CD4-positive, alpha-beta T cell (primary cell): ENCODE data around the gene TUBB3. TPM values are rescaled to one million over a fixed set of nuclear protein-coding genes. Genes with fewer than 3 reads are reported as not detected.
"Not testable (repeated sequence)": the region's sequence is repeated elsewhere in the genome, so short reads cannot be mapped to it uniquely, and the experiment has no call there.

Experiments
- ATAC-seq: fragments of 200-7000 bp; cut with Tn5 transposase; one replicate; pipeline ENCODE4 v1.10.0; 2022; ENCODE audit warnings: mild to moderate bottlenecking; ENCODE audit not compliant: poor library complexity
- CTCF ChIA-PET: fragments of 350-600 bp; sonication (Branson Sonifier 250); formaldehyde crosslinking; loops from one replicate; lab custom pipeline; 2021; ENCODE audit warnings: antibody characterized with exemption, inconsistent platforms; lab: Charles Lee
- POLR2A ChIA-PET: fragments of 350-600 bp; sonication (Branson Sonifier 250); formaldehyde crosslinking; loops from one replicate; lab custom pipeline; 2021; ENCODE audit warnings: antibody characterized with exemption, inconsistent platforms; lab: Charles Lee
- DNase-seq, 14 experiments: peaks; one replicate each; pipeline ENCODE4 v3.0.0-alpha.2; 2013 to 2020; ENCODE audit warnings: mixed read lengths in 2 of 14
- H3K27ac ChIP-seq, 2 donors: one replicate each; pipeline versions ENCODE4 v1.5.1 to v1.7.0; 2013; ENCODE audit warnings: low read length in 2 of 2, low read depth in 1 of 2, mild to moderate bottlenecking in 1 of 2
- H3K27me3 ChIP-seq, 2 experiments: 1 replicate in 1 of 2; 2 replicates in 1 of 2; pipeline versions ENCODE4 v1.6.1 to v1.7.0; 2013; ENCODE audit warnings: low read length in 2 of 2, control low read depth in 1 of 2, mild to moderate bottlenecking in 1 of 2, moderate library complexity in 1 of 2; ENCODE audit not compliant: insufficient read depth in 2 of 2, control insufficient read depth in 1 of 2
- H3K36me3 ChIP-seq: one replicate; pipeline ENCODE4 v1.6.1; 2013; ENCODE audit warnings: low read length, control low read depth; ENCODE audit not compliant: insufficient read depth
- H3K4me1 ChIP-seq: one replicate; pipeline ENCODE4 v1.6.1; 2013; ENCODE audit warnings: low read length, control low read depth; ENCODE audit not compliant: insufficient read depth
- H3K4me3 ChIP-seq: one replicate; pipeline ENCODE4 v1.5.1; 2013; ENCODE audit warnings: mild to moderate bottlenecking, low read length, moderate library complexity
- H3K9me3 ChIP-seq, 2 experiments: 1 replicate in 1 of 2; 2 replicates in 1 of 2; pipeline versions ENCODE4 v1.6.1 to v1.7.0; 2013; ENCODE audit warnings: low read length in 2 of 2, mild to moderate bottlenecking in 2 of 2, control low read depth in 1 of 2, moderate library complexity in 1 of 2; ENCODE audit not compliant: control insufficient read depth in 1 of 2, insufficient read depth in 1 of 2
- H3K27ac Mint-ChIP-seq: one replicate; pipeline ENCODE4 v1.8.0; 2020; ENCODE audit warnings: mixed read lengths
- H3K27me3 Mint-ChIP-seq: one replicate; pipeline ENCODE4 v1.8.0; 2021; ENCODE audit warnings: mixed read lengths
- H3K36me3 Mint-ChIP-seq: one replicate; pipeline ENCODE4 v1.8.0; 2021; ENCODE audit warnings: low read depth, mixed read lengths
- H3K4me1 Mint-ChIP-seq: one replicate; pipeline ENCODE4 v1.8.0; 2021; ENCODE audit warnings: low read depth, mixed read lengths
- H3K4me3 Mint-ChIP-seq: one replicate; pipeline ENCODE4 v1.8.0; 2020; ENCODE audit warnings: mild to moderate bottlenecking, mixed read lengths
- H3K9me3 Mint-ChIP-seq: one replicate; pipeline ENCODE4 v1.8.0; 2020; ENCODE audit warnings: mixed read lengths
- CTCF ChIP-seq: fragments of 200-600 bp; IDR thresholded peaks from one replicate; pipeline ENCODE4 v1.8.0; 2022; ENCODE audit warnings: antibody characterized with exemption, mild to moderate bottlenecking
- intact Hi-C, 2 experiments: fragments of 100-400 bp; cut with DNase I in 1 of 2; cut with micrococcal nuclease in 1 of 2; formaldehyde crosslinking; loops; one replicate each; pipeline versions ENCODE4 v1.15.1 to v1.9.0; 2023 to 2025; cut with DNase I, micrococcal nuclease
- polyA plus RNA-seq, 2 donors: library from polyadenylated mRNA; unstranded; fragments of 120-200 nt; gene quantifications; one replicate each; pipeline ENCODE4 v1.2.1, GENCODE V29; 2013
- total RNA-seq, 174 experiments: library from RNA in 2 of 174; stranded (reverse) in 2 of 174; gene quantifications; one replicate each; pipeline ENCODE4 v1.2.3 and lab custom pipeline; 2021 to 2026

The TUBB3 gene
- under 1 TPM; 0.78 to 0.88 TPM for total RNA-seq
- polyA plus RNA-seq (2013, experiment 1 of 2) = 0.10 TPM
- polyA plus RNA-seq (2013, experiment 2 of 2) = 0.57 TPM
- total RNA-seq (lab: John Stamatoyannopoulos, UW) = 0 to 0.80 (median 0.08) reads per million in 172 experiments

DNA sequence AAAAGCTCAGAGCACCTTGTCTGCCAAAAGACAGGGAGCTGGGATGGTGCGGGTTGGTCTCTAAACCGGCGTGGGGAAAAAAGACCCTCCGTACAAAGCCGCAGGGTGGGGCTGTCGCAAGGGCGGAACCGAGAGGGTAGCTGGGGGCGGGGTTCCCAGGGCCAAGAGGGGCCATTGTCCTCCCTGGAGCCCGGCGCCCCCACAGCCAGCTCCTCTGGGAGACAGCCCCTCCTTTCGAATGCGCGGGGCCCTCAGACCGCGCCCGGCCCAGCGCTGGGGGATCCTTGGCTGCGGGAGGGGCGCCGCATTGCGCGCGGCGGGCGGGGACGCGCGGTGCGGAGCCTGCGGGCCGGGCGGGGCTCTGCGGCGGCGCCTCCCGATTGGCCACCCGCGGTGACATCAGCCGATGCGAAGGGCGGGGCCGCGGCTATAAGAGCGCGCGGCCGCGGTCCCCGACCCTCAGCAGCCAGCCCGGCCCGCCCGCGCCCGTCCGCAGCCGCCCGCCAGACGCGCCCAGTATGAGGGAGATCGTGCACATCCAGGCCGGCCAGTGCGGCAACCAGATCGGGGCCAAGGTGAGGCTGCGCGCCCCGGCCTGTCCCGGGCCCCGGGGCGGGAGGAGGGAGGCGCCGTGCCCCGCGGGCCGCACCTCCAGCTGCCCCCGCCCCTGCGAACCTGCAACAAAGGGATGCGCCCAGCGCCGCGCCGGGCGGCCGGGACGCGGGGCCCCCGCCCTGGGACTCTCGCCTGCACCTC lies at the start of gene TUBB3:
TUBB3 (plus strand) TSS at position 459 of the 756 bp plus-strand sequence; CDS start at position 519, 60 bp downstream.
- peaks cover 55 to 66% of the 10 kb centered on the region in 2 experiments for H3K27me3 ChIP-seq
- peaks cover 44% of the 10 kb centered on the region for H3K4me1 Mint-ChIP-seq
- H3K36me3 Mint-ChIP-seq = no peaks in the 10 kb centered on the region

GRCh38 chr16:89873972-89874689 lies 49.0 kb upstream of the TUBB3 start:
- POLR2A ChIA-PET = interaction anchor here (0.6 to 4.8 kb wide), 28 partner anchors 12 to 1071 kb away, joined by 3 to 104 read pairs (median 5); partner anchors contain the start of genes CDK10, CHMP1A, FANCA and SPATA2L
- no peaks in the 10 kb centered on the region for H3K27me3 ChIP-seq
- peak overlapping the region; percentile 98 for H3K4me3 ChIP-seq
- Mint-ChIP-seq H3K4me1 (peaks cover 14% of the 10 kb centered on the region), H3K27ac (peak overlapping the region; percentile 79), H3K9me3 (peaks cover 2% of the 10 kb centered on the region), H3K27me3 (no peaks in the 10 kb centered on the region), H3K36me3 (peaks cover 44% of the 10 kb centered on the region), H3K4me3 (peak overlapping the region; percentile 87)
- peaks cover 0 to 16% of the 10 kb centered on the region in 2 experiments for H3K9me3 ChIP-seq
- CTCF ChIA-PET = interaction anchor here (0.6 to 5.8 kb wide), 3 partner anchors 13 to 174 kb away, joined by 4 to 38 read pairs (median 13); no protein-coding TSS in a partner anchor
- DNase-seq = peak; percentile 88 to 98 (median 95)
- peaks cover 23% of the 10 kb centered on the region for H3K4me1 ChIP-seq
- intact Hi-C loops = loop anchor here (1.0 to 5.0 kb wide), 6 partner anchors 57 to 627 kb away; partner anchors contain the start of genes SPATA2L (in 2 of the 2), ANKRD11 (in 1 of the 2), DBNDD1 (in 1 of the 2) and FANCA (in 1 of the 2)
- peaks cover 33% of the 10 kb centered on the region for H3K36me3 ChIP-seq
- H3K27ac ChIP-seq = peak overlapping the region; percentile 99 to 100
- TF ChIP-seq CTCF = no peak
- peak; percentile 78 for ATAC-seq

More for the DNA sequence above, at the start of gene TUBB3:
- DNase-seq (peak in 4 of 14 experiments; percentile 26 to 68 (median 49)), ATAC-seq (no peak)
- Histone ChIP-seq H3K27ac (no peak within 1 kb of the TSS), H3K36me3 (no peaks in the 10 kb centered on the region), H3K4me3 (peak within 1 kb of the TSS; percentile 29), H3K9me3 (peaks cover 0 to 34% of the 10 kb centered on the region in 2 experiments), H3K4me1 (peaks cover 82% of the 10 kb centered on the region)
- Mint-ChIP-seq H3K9me3 (no peaks in the 10 kb centered on the region), H3K4me3 (peak within 1 kb of the TSS; percentile 34), H3K27ac (no peak within 1 kb of the TSS), H3K27me3 (peaks cover 26% of the 10 kb centered on the region)
- ChIA-PET CTCF (interaction anchor here (0.6 to 1.6 kb wide), 2 partner anchors 11 to 13 kb away, joined by 3 to 8 read pairs; no protein-coding TSS in a partner anchor), POLR2A (interaction anchor here (1.5 kb wide), 1 partner anchor 50 kb away, joined by 3 read pairs; the partner anchor contains the start of gene TCF25)
- no peak for TF ChIP-seq CTCF
- intact Hi-C loops = no loop called here

DNA sequence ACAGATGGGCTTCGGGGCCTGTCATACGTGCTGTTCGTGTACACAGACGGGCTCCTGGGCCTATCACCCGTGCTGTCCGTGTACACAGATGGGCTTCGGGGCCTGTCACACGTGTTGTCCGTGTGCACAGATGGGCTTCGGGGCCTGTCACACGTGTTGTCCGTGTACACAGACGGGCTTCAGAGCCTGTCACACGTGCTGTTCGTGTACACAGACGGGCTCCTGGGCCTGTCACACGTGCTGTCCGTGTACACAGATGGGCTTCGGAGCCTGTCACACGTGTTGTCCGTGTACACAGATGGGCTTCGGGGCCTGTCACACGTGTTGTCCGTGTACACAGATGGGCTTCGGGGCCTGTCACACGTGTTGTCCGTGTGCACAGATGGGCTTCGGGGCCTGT lies 44.0 kb upstream of the TUBB3 start:
- POLR2A ChIA-PET, ATAC-seq, H3K4me1 ChIP-seq, intact Hi-C loops, H3K4me3 ChIP-seq, H3K9me3 Mint-ChIP-seq, H3K27me3 Mint-ChIP-seq, H3K27ac ChIP-seq, H3K27ac Mint-ChIP-seq, H3K27me3 ChIP-seq, H3K4me3 Mint-ChIP-seq: not testable (repeated sequence)
- H3K4me1 Mint-ChIP-seq = peaks cover 13% of the 10 kb centered on the region
- CTCF ChIA-PET = interaction anchor here (1.1 kb wide), 1 partner anchor 31 kb away, joined by 3 read pairs; no protein-coding TSS in a partner anchor
- H3K36me3 ChIP-seq = peaks cover 74% of the 10 kb centered on the region
- H3K36me3 Mint-ChIP-seq = peaks cover 70% of the 10 kb centered on the region
- peak in 1 of 14 experiments; percentile 19 for DNase-seq
- H3K9me3 ChIP-seq = peaks cover 0 to 14% of the 10 kb centered on the region in 2 experiments
